ENCODE results near the gene GATA2.

- TF ChIP-seq CTCF (IDR thresholded peaks at IDR 0.05), result no peak
- TF ChIP-seq EZH2 (IDR thresholded peaks at IDR 0.05; ENCODE audit: borderline replicate concordance, insufficient read depth, low read depth, low read length, poor library complexity, severe bottlenecking), result no peak
These were observed 59.2 kb downstream of the GATA2 start for GRCh38 chr3:128433837-128434165.

All from B cell (primary cell).